WTC11 (cell line): ENCODE data around the gene VCL. TPM values are rescaled to one million over a fixed set of nuclear protein-coding genes. Genes with fewer than 3 reads are reported as not detected.

ENCODE experiments used
- ATAC-seq: fragments of 200-7000 bp; cut with Tn5 transposase; 2 replicates; pipeline ENCODE4 v1.10.0; 2021; ENCODE audit warnings: mild to moderate bottlenecking, moderate library complexity
- CTCF ChIA-PET: fragments of 300-600 bp; sonication (Branson Sonifier 250); formaldehyde crosslinking; loops from one replicate; lab custom pipeline; 2021; ENCODE audit warnings: antibody characterized with exemption; lab: Charles Lee
- POLR2A ChIA-PET: fragments of 350-600 bp; sonication (Branson Sonifier 250); formaldehyde crosslinking; loops from one replicate; lab custom pipeline; 2021; ENCODE audit warnings: antibody characterized with exemption; lab: Charles Lee
- DNase-seq: peaks from one replicate; pipeline ENCODE4 v3.0.0; 2021; ENCODE audit warnings: low spot score
- H3K27ac Mint-ChIP-seq: 2 replicates; pipeline ENCODE4 v1.8.0; 2021; ENCODE audit warnings: mixed read lengths
- H3K27me3 Mint-ChIP-seq: 2 replicates; pipeline ENCODE4 v1.8.0; 2021; ENCODE audit warnings: low read depth, mild to moderate bottlenecking, moderate library complexity, mixed read lengths
- H3K36me3 Mint-ChIP-seq: 2 replicates; pipeline ENCODE4 v1.8.0; 2021; ENCODE audit warnings: mixed read lengths
- H3K4me1 Mint-ChIP-seq: 2 replicates; pipeline ENCODE4 v1.8.0; 2022; ENCODE audit warnings: mixed read lengths
- H3K4me3 Mint-ChIP-seq: 2 replicates; pipeline ENCODE4 v1.8.0; 2021; ENCODE audit warnings: mild to moderate bottlenecking, moderate library complexity, mixed read lengths
- H3K9me3 Mint-ChIP-seq: 2 replicates; pipeline ENCODE4 v1.8.0; 2021; ENCODE audit warnings: mixed read lengths
- ARID4B ChIP-seq: sonication (generic); formaldehyde crosslinking; IDR thresholded peaks from 2 replicates; pipeline ENCODE4 v1.8.0; 2023; ENCODE audit warnings: missing genetic modification reagents, mild to moderate bottlenecking, borderline replicate concordance
- ATF1 ChIP-seq: sonication (generic); formaldehyde crosslinking; IDR thresholded peaks from 2 replicates; pipeline ENCODE4 v1.8.1; 2023; ENCODE audit warnings: mild to moderate bottlenecking, moderate library complexity, missing genetic modification reagents
- ATF6 ChIP-seq: sonication (generic); formaldehyde crosslinking; IDR thresholded peaks from 2 replicates; pipeline ENCODE4 v1.8.1; 2023; ENCODE audit warnings: mild to moderate bottlenecking, missing genetic modification reagents
- E2F1 ChIP-seq: sonication (generic); formaldehyde crosslinking; IDR thresholded peaks from 2 replicates; pipeline ENCODE4 v1.8.0; 2022; ENCODE audit warnings: mild to moderate bottlenecking, missing genetic modification reagents
- IRF1 ChIP-seq: sonication (generic); formaldehyde crosslinking; IDR thresholded peaks from 2 replicates; pipeline ENCODE4 v1.8.0; 2023; ENCODE audit warnings: missing genetic modification reagents
- MAX ChIP-seq: sonication (generic); formaldehyde crosslinking; IDR thresholded peaks from 2 replicates; pipeline ENCODE4 v1.8.0; 2022; ENCODE audit warnings: mild to moderate bottlenecking, missing genetic modification reagents
- OVOL2 ChIP-seq: fragments of 250-450 bp; sonication (Bioruptor Pico); IDR thresholded peaks from 2 replicates; pipeline ENCODE4 v1.9.0; 2021; ENCODE audit warnings: mild to moderate bottlenecking, borderline replicate concordance
- STAT6 ChIP-seq: sonication (generic); formaldehyde crosslinking; conservative IDR thresholded peaks from 2 replicates; pipeline ENCODE4 v1.8.1; 2023; ENCODE audit warnings: mild to moderate bottlenecking, low read depth, missing genetic modification reagents, moderate library complexity
- ZNF281 ChIP-seq: sonication (generic); formaldehyde crosslinking; IDR thresholded peaks from 2 replicates; pipeline ENCODE4 v1.8.0; 2023; ENCODE audit warnings: mild to moderate bottlenecking, missing genetic modification reagents
- ZNF423 ChIP-seq: fragments of 250-450 bp; sonication (Bioruptor Pico); IDR thresholded peaks from 2 replicates; pipeline ENCODE4 v2.1.2; 2022; ENCODE audit warnings: mild to moderate bottlenecking, moderate library complexity
- ZNF425 ChIP-seq: fragments of 250-450 bp; sonication (Bioruptor Pico); conservative IDR thresholded peaks from 2 replicates; pipeline ENCODE4 v1.9.0; 2021; ENCODE audit warnings: mild to moderate bottlenecking
- total RNA-seq: library from RNA; stranded (reverse); gene quantifications from 3 replicates; pipeline ENCODE4 v1.2.3, GENCODE V29; 2021

The VCL gene
- total RNA-seq, 1 experiment from 2014 or later, result 225 TPM

GRCh38 chr10:74081941-74082718 lies 84.2 kb downstream of the VCL start (continued):
- TF ChIP-seq ZNF425 (no peak), ZNF281 (CRISPR knock-in tag) (no peak), IRF1 (CRISPR knock-in tag) (no peak)

GRCh38 chr10:74083304-74083703 lies 85.4 kb downstream of the VCL start:
- H3K27me3 Mint-ChIP-seq, result no peaks in the 10 kb centered on the region
- peaks cover 39% of the 10 kb centered on the region for H3K36me3 Mint-ChIP-seq
- POLR2A ChIA-PET, result no interaction called here
- H3K27ac Mint-ChIP-seq, result peak overlapping the region; percentile 60; the same call in 1 of the 2 replicates
- CTCF ChIA-PET, result no interaction called here
- TF ChIP-seq ZNF425 (no peak), E2F1 (CRISPR knock-in tag) (no peak)
- H3K4me3 Mint-ChIP-seq, result no peak overlapping the region
- no peak for ATAC-seq
- no peaks in the 10 kb centered on the region for H3K9me3 Mint-ChIP-seq
- no peak for DNase-seq
- peaks cover 33% of the 10 kb centered on the region for H3K4me1 Mint-ChIP-seq

GRCh38 chr10:74084955-74085354 lies 87.0 kb downstream of the VCL start:
- ATAC-seq (no peak), DNase-seq (no peak)
- Mint-ChIP-seq H3K27ac (no peak overlapping the region), H3K27me3 (no peaks in the 10 kb centered on the region), H3K4me3 (no peak overlapping the region), H3K4me1 (peaks cover 17% of the 10 kb centered on the region), H3K36me3 (peaks cover 55% of the 10 kb centered on the region), H3K9me3 (no peaks in the 10 kb centered on the region)
- ChIA-PET CTCF (no interaction called here), POLR2A (no interaction called here)
- no peak for TF ChIP-seq ATF6 (CRISPR knock-in tag)
- no peak for TF ChIP-seq ATF1 (CRISPR knock-in tag)
- TF ChIP-seq ZNF423, result no peak
- no peak for TF ChIP-seq OVOL2
- no peak for TF ChIP-seq STAT6 (CRISPR knock-in tag)
- TF ChIP-seq MAX (CRISPR knock-in tag), result no peak
- TF ChIP-seq ARID4B (CRISPR knock-in tag), result no peak
